ENCODE results near the gene PREX1. TPM values are rescaled to one million over a fixed set of nuclear protein-coding genes. Genes with fewer than 3 reads are reported as not detected.
A peak's percentile ranks its signal among the peaks of the same experiment; 100 is the strongest.

The PREX1 gene
- total and polyA plus RNA-seq, 12 donors: 10.1 to 85.1 (median 42.9) TPM

DNA sequence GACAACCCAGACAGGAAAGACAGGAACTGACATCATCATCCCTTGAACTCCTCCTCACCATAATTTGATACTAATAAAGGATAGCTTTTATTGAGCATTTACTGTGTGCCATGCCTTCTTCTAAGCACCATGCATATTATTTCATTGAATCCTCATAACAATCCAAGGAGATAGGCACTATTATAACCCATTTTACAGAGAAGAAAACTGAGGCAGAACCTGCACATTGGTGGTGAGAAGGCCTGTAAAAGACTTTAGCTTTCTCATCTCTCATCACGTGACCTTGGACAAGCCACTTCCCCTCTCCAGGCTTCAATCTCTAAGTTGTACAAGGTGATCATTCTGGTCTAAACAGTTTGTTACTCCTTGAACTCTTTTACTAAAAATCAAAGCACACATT is 34.5 kb upstream of the PREX1 start:
- Histone ChIP-seq H3K27ac (no peak overlapping the region), H3K4me1 (replicated peaks in 1 of 2) (no peaks in the 10 kb centered on the region), H3K36me3 (replicated peaks in 1 of 2) (no peaks in the 10 kb centered on the region), H3K9me3 (replicated peaks in 1 of 3) (no peaks in the 10 kb centered on the region), H3K4me3 (no peak overlapping the region), H3K27me3 (no peaks in the 10 kb centered on the region)
- DNase-seq: no peak
- 52 to 75% (median 63%) methylated on average over 1 of the region's 1 CpG for WGBS, 4 donors
- intact Hi-C loops (cut with DNase I): no loop called here
- TF ChIP-seq POLR2A (IDR thresholded peaks at IDR 0.05) (no peak), CTCF (IDR thresholded peaks at IDR 0.05) (no peak)

DNA sequence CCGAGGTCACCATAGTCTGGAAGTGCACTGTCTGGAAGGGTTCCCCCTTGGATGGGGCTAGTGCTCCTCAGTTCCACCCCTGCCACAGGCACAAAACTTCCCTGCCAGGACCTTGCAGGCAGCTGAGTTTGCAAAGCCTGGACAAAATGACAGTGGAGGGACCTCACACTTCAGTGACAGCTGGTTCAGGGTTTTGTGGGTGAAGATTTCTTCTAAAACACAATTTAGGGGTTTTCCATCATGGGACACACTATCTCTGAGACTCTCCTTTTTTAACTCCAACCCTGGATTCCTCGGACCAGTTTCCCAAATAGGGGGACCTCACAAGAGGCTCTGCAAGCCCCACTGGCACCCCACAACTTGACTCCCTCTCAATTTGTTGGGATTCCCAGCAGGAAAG is 33.6 kb upstream of the PREX1 start:
- Histone ChIP-seq H3K4me3 (no peak overlapping the region), H3K9me3 (replicated peaks in 1 of 3) (no peaks in the 10 kb centered on the region), H3K27ac (no peak overlapping the region), H3K36me3 (replicated peaks in 1 of 2) (no peaks in the 10 kb centered on the region), H3K27me3 (no peaks in the 10 kb centered on the region), H3K4me1 (replicated peaks in 1 of 2) (no peaks in the 10 kb centered on the region)
- DNase-seq: no peak
- intact Hi-C loops (cut with DNase I): no loop called here
- 64 to 86% (median 85%) methylated on average over 1 to 2 of the region's 2 CpGs for WGBS, 4 donors
- TF ChIP-seq CTCF (IDR thresholded peaks at IDR 0.05): no peak
- TF ChIP-seq POLR2A (IDR thresholded peaks at IDR 0.05): no peak

DNA sequence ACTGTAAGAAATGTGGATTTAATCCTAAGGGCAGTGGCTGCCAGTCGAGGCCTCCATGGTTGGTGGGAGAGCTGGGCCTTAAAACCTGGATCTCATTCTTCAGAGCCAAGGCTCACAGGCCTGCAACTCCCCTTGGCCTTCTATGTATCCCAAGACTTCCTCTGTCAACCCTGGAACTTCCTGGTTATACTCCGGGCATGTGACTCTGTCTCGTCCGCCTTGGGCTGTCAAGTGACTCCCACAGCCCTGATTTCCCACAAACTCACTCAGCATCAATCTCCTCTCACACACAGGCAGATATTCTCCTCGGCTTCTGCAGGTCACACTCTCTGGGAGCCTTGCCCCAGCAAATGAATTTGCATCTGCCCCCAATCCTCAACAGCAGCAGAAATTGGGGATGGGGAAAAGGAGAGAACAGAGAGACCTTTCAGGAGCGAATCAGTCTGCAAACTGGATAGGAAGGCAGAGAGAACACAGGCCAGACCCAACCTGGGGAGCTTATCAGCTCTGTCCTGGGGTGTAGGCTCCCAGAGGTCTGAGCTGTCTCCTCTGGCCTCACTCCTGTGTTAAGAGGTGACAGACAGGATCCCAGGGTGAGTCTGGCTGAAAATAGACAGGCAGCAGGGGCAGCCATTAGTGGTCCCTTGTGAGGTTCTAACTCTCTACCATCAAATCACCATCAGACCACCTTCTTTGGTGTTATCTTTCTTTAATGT is 30.4 kb upstream of the PREX1 start:
- TF ChIP-seq CTCF (IDR thresholded peaks at IDR 0.05) (no peak), POLR2A (IDR thresholded peaks at IDR 0.05) (no peak)
- Histone ChIP-seq H3K36me3 (replicated peaks in 1 of 2) (no peaks in the 10 kb centered on the region), H3K9me3 (replicated peaks in 1 of 3) (no peaks in the 10 kb centered on the region), H3K27ac (peak overlapping the region in 2 of 5 donors; percentile 29 to 52), H3K4me1 (replicated peaks in 1 of 2) (peaks cover 0 to 4% of the 10 kb centered on the region in 2 donors), H3K27me3 (no peaks in the 10 kb centered on the region), H3K4me3 (no peak overlapping the region)
- 62 to 74% (median 65%) methylated on average over 6 of the region's 6 CpGs for WGBS, 4 donors
- intact Hi-C loops (cut with DNase I): no loop called here
- DNase-seq: peak in 3 of 7 donors; percentile 48 to 60 (median 51)

DNA sequence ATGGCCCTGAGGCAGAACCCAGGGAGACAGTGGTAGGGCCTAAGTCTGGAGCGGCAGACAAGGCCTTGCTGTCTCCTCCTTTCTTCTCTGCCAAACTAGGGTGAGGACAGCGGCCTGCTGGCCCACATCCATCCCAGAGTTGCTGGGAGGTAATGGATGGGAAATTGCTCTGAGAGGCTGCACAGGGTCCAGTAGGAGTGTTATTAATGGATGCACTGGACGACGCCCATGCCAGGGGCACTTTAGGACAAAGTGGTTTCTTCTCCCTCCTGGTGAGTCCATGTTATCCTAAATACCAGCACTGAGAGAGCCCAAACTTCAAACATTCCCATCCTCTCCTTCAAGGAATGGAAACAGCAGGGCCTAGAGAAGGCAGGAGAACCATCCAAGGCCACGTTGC is 28.3 kb upstream of the PREX1 start:
- H3K27ac ChIP-seq: no peak overlapping the region
- peaks cover 0 to 4% of the 10 kb centered on the region in 2 donors for H3K4me1 ChIP-seq (replicated peaks in 1 of 2)
- H3K36me3 ChIP-seq (replicated peaks in 1 of 2): no peaks in the 10 kb centered on the region
- 88 to 96% (median 90%) methylated on average over 5 of the region's 5 CpGs for WGBS, 4 donors
- no peak for TF ChIP-seq CTCF (IDR thresholded peaks at IDR 0.05)
- TF ChIP-seq POLR2A (IDR thresholded peaks at IDR 0.05): no peak
- no peaks in the 10 kb centered on the region for H3K9me3 ChIP-seq (replicated peaks in 1 of 3)
- no peak overlapping the region for H3K4me3 ChIP-seq
- H3K27me3 ChIP-seq: no peaks in the 10 kb centered on the region
- DNase-seq: no peak
- intact Hi-C loops (cut with DNase I): no loop called here

Measured in adrenal gland (tissue), 12 donors.